HepG2 (cell line): ENCODE results near the gene NEUROD1. TPM values are rescaled to one million over a fixed set of nuclear protein-coding genes. Genes with fewer than 3 reads are reported as not detected.

ENCODE experiments used
- ATAC-seq: fragments of 200-7000 bp; cut with Tn5 transposase; 3 replicates; pipeline ENCODE4 v1.9.1; 2020; ENCODE audit warnings: mild to moderate bottlenecking, moderate library complexity
- BruUV-seq: library from RNA; stranded (reverse); fragments of 400-500 nt; replicated peaks from 2 replicates; lab custom pipeline; 2021; lab: Mats Ljungman, UMichigan
- CTCF ChIA-PET: fragments of 300-600 bp; formaldehyde crosslinking; extraction: SDS; loops from one replicate; lab custom pipeline; 2021; ENCODE audit warnings: low total read pairs, inconsistent platforms, low intra/inter-chr PET ratio; lab: Yijun Ruan, JAX
- POLR2A ChIA-PET: fragments of 350-600 bp; sonication (Branson Sonifier 250); formaldehyde crosslinking; loops from one replicate; lab custom pipeline; 2020; ENCODE audit warnings: antibody characterized with exemption, inconsistent platforms; lab: Yijun Ruan, JAX
- DNase-seq: peaks from one replicate; pipeline ENCODE4 v3.0.0-alpha.2; 2015; ENCODE audit warnings: low spot score
- FAIRE-seq: peaks from 3 replicates; lab custom pipeline; 2011; peaks lifted over from hg19 to GRCh38; lab: Jason Lieb, UNC
- H2AFZ ChIP-seq: one replicate; pipeline ENCODE4 v1.6.1; 2011; ENCODE audit warnings: low read length, inconsistent platforms
- H3K27ac ChIP-seq: fragments of 300-600 bp; 3 replicates; pipeline ENCODE4 v1.8.0; 2011; ENCODE audit warnings: mixed run types, mild to moderate bottlenecking, mixed read lengths, low read length, inconsistent platforms; ENCODE audit not compliant: insufficient read depth; ENCODE audit errors: extremely low read length
- H3K27me3 ChIP-seq, 2 experiments: fragments of 200-600 bp in 1 of 2; 2 replicates in 1 of 2; 3 replicates in 1 of 2; pipeline versions ENCODE4 v1.6.0 to v1.8.0; 2011; ENCODE audit warnings: low read length in 2 of 2, mild to moderate bottlenecking in 2 of 2, moderate library complexity in 2 of 2, inconsistent platforms in 1 of 2; ENCODE audit not compliant: insufficient read depth in 2 of 2, control insufficient read depth in 1 of 2
- H3K36me3 ChIP-seq, 2 experiments: fragments of 200-600 bp in 1 of 2; replicated peaks in 1 of 2; 2 replicates in 1 of 2; 3 replicates in 1 of 2; pipeline versions ENCODE4 v1.5.1 to v1.8.0; 2011; ENCODE audit warnings: low read length in 2 of 2, inconsistent platforms in 1 of 2; ENCODE audit not compliant: insufficient read depth in 2 of 2, control insufficient read depth in 1 of 2
- H3K4me1 ChIP-seq: 2 replicates; pipeline ENCODE4 v1.5.1; 2012; ENCODE audit warnings: low read length, inconsistent platforms; ENCODE audit not compliant: insufficient read depth
- H3K4me2 ChIP-seq: 2 replicates; pipeline ENCODE4 v1.6.0; 2011; ENCODE audit warnings: low read depth, low read length, inconsistent platforms
- H3K4me3 ChIP-seq, 3 experiments: fragments of 200-600 bp in 1 of 3; sonication (generic), shearing (Covaris generic) in 1 of 3; replicated peaks in 1 of 3; 2 replicates each; pipeline ENCODE4 v1.5.1; 2011 to 2016; ENCODE audit warnings: low read length in 3 of 3, inconsistent platforms in 2 of 3, low read depth in 2 of 3, mild to moderate bottlenecking in 2 of 3, control low read depth in 1 of 3, mixed read lengths in 1 of 3; ENCODE audit not compliant: insufficient read depth in 1 of 3
- H3K79me2 ChIP-seq: one replicate; pipeline ENCODE4 v1.6.1; 2011; ENCODE audit warnings: low read length, inconsistent platforms; ENCODE audit not compliant: insufficient read depth
- H3K9ac ChIP-seq: 2 replicates; pipeline ENCODE4 v1.6.0; 2011; ENCODE audit warnings: mild to moderate bottlenecking, low read depth, low read length, inconsistent platforms; ENCODE audit not compliant: insufficient read depth
- H3K9me3 ChIP-seq: 2 replicates; pipeline ENCODE4 v1.5.1; 2012; ENCODE audit warnings: mild to moderate bottlenecking, low read length
- H4K20me1 ChIP-seq: 2 replicates; pipeline ENCODE4 v1.6.0; 2011; ENCODE audit warnings: inconsistent platforms, mild to moderate bottlenecking, low read length, moderate library complexity; ENCODE audit not compliant: insufficient read depth
- ARID2 ChIP-seq: sonication (generic); formaldehyde crosslinking; IDR thresholded peaks from 2 replicates; pipeline ENCODE4 v1.8.1; 2022; ENCODE audit warnings: mild to moderate bottlenecking, missing genetic modification reagents, borderline replicate concordance
- ARNTL ChIP-seq: sonication (generic); formaldehyde crosslinking; IDR thresholded peaks from 2 replicates; pipeline ENCODE4 v1.4.0; 2020; ENCODE audit warnings: mild to moderate bottlenecking, missing genetic modification reagents
- CCAR2 ChIP-seq: fragments of 200-400 bp; formaldehyde crosslinking; optimal IDR thresholded peaks from 2 replicates; pipeline ENCODE3; 2018; ENCODE audit warnings: low read depth, mild to moderate bottlenecking, low read length, moderate library complexity
- HDAC1 ChIP-seq: sonication (generic); formaldehyde crosslinking; IDR thresholded peaks from 2 replicates; pipeline ENCODE4 v1.5.1; 2020; ENCODE audit warnings: mild to moderate bottlenecking, missing genetic modification reagents
- NFYB ChIP-seq: sonication (generic); formaldehyde crosslinking; IDR thresholded peaks from 2 replicates; pipeline ENCODE4 v1.4.0; 2020; ENCODE audit warnings: missing genetic modification reagents
- PAWR ChIP-seq: sonication (generic); formaldehyde crosslinking; IDR thresholded peaks from 2 replicates; pipeline ENCODE4 v1.4.0; 2020; ENCODE audit warnings: missing genetic modification reagents, mild to moderate bottlenecking, borderline replicate concordance
- ZNF564 ChIP-seq: sonication (generic); formaldehyde crosslinking; IDR thresholded peaks from 2 replicates; pipeline ENCODE4 v1.8.1; 2023; ENCODE audit warnings: mild to moderate bottlenecking, missing genetic modification reagents
- ZNF605 ChIP-seq: sonication (generic); formaldehyde crosslinking; IDR thresholded peaks from 2 replicates; pipeline ENCODE4 v1.8.0; 2022; ENCODE audit warnings: mild to moderate bottlenecking, missing genetic modification reagents
- ZSCAN29 ChIP-seq: sonication (generic); formaldehyde crosslinking; conservative IDR thresholded peaks from 2 replicates; pipeline ENCODE4 v1.4.0; 2020; ENCODE audit warnings: mild to moderate bottlenecking, missing genetic modification reagents
- WGBS: methylation state at CpG from one replicate; pipeline ENCODE4 v1.1.6; 2017; ENCODE audit warnings: low lambda C conversion rate; 5-methylcytosine and 5-hydroxymethylcytosine counted together
- in situ Hi-C: cut with HindIII; loops from 2 replicates; pipeline ENCODE4 v1.10.0; 2017; ENCODE audit warnings: low pct_unique_long_range_greater_than_20kb; ENCODE audit not compliant: extremely low pct_ligation_motif_present
- intact Hi-C: fragments of 100-400 bp; cut with micrococcal nuclease; formaldehyde crosslinking; loops from one replicate; pipeline ENCODE4 v1.10.0; 2022; ENCODE audit not compliant: unreplicated experiment
- polyA plus RNA-seq, 8 experiments: library from polyadenylated mRNA; depleted of rRNA in 3 of 8; stranded (reverse) in 7 of 8; unstranded in 1 of 8; fragments of >200 nt; fragmentation: Illumina TruSeq in 4 of 8; extraction: Trizol in 4 of 8; gene quantifications; 2 replicates each; pipeline versions ENCODE4 v1.2.1 to v1.2.3, GENCODE V29; 2011 to 2016; ENCODE audit warnings: low read depth in 4 of 8, missing spikeins in 1 of 8, mixed read lengths in 1 of 8; ENCODE audit not compliant: insufficient read depth in 1 of 8
- total RNA-seq, 5 experiments: library from RNA; depleted of rRNA; stranded (reverse); fragments of >200 nt; fragmentation: Illumina TruSeq; extraction: Trizol; gene quantifications; 2 replicates each; pipeline ENCODE4 v1.2.3, GENCODE V29; 2016; ENCODE audit warnings: low read depth in 1 of 5
- TF ChIP-seq, protein P1 (sequence below): sonication (generic); formaldehyde crosslinking; IDR thresholded peaks from 2 replicates; pipeline ENCODE4 v1.9.0; 2021; ENCODE audit warnings: missing genetic modification reagents, borderline replicate concordance
- TF ChIP-seq, protein P2 (sequence below): sonication (generic); formaldehyde crosslinking; IDR thresholded peaks from 2 replicates; pipeline ENCODE4 v1.8.0; 2022; ENCODE audit warnings: missing genetic modification reagents, mild to moderate bottlenecking, borderline replicate concordance
- TF ChIP-seq, protein P3 (sequence below): sonication (generic); formaldehyde crosslinking; IDR thresholded peaks from 2 replicates; pipeline ENCODE4; 2020; ENCODE audit warnings: missing genetic modification reagents, mild to moderate bottlenecking, borderline replicate concordance
- TF ChIP-seq, protein P4 (sequence below): sonication (generic); IDR thresholded peaks from 2 replicates; pipeline ENCODE4 v1.6.1; 2016; ENCODE audit warnings: low read depth, borderline replicate concordance

The NEUROD1 gene
- total and polyA plus RNA-seq, 2 of the 13 experiments (the other 11 are each of a cell fraction or from before 2014, with no cell fraction given): not detected

DNA sequence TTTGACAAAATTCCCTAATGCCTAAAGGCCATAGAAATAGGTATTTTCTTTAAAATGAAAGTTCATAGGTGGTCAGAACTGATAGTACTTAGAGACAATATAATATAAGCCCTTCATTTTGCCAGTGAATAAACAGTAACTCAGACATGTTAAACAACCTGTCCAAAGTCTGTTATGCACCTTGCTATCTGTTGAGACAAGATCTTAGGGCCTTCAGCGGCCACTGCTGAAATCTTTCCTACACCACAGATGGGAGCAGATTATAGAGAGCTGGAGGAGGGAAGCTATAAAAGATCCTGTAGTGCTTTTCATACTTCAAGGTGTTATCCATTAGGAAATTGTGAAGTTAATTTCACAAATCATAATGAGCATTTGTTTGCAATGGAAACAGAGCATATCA, 37.2 kb downstream of the NEUROD1 start (continued):
- TF ChIP-seq, protein P1, sequence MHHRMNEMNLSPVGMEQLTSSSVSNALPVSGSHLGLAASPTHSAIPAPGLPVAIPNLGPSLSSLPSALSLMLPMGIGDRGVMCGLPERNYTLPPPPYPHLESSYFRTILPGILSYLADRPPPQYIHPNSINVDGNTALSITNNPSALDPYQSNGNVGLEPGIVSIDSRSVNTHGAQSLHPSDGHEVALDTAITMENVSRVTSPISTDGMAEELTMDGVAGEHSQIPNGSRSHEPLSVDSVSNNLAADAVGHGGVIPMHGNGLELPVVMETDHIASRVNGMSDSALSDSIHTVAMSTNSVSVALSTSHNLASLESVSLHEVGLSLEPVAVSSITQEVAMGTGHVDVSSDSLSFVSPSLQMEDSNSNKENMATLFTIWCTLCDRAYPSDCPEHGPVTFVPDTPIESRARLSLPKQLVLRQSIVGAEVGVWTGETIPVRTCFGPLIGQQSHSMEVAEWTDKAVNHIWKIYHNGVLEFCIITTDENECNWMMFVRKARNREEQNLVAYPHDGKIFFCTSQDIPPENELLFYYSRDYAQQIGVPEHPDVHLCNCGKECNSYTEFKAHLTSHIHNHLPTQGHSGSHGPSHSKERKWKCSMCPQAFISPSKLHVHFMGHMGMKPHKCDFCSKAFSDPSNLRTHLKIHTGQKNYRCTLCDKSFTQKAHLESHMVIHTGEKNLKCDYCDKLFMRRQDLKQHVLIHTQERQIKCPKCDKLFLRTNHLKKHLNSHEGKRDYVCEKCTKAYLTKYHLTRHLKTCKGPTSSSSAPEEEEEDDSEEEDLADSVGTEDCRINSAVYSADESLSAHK (CRISPR knock-in tag): no peak
- TF ChIP-seq, protein P2, sequence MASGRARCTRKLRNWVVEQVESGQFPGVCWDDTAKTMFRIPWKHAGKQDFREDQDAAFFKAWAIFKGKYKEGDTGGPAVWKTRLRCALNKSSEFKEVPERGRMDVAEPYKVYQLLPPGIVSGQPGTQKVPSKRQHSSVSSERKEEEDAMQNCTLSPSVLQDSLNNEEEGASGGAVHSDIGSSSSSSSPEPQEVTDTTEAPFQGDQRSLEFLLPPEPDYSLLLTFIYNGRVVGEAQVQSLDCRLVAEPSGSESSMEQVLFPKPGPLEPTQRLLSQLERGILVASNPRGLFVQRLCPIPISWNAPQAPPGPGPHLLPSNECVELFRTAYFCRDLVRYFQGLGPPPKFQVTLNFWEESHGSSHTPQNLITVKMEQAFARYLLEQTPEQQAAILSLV: no peak
- TF ChIP-seq CCAR2: no peak
- TF ChIP-seq, protein P3, sequence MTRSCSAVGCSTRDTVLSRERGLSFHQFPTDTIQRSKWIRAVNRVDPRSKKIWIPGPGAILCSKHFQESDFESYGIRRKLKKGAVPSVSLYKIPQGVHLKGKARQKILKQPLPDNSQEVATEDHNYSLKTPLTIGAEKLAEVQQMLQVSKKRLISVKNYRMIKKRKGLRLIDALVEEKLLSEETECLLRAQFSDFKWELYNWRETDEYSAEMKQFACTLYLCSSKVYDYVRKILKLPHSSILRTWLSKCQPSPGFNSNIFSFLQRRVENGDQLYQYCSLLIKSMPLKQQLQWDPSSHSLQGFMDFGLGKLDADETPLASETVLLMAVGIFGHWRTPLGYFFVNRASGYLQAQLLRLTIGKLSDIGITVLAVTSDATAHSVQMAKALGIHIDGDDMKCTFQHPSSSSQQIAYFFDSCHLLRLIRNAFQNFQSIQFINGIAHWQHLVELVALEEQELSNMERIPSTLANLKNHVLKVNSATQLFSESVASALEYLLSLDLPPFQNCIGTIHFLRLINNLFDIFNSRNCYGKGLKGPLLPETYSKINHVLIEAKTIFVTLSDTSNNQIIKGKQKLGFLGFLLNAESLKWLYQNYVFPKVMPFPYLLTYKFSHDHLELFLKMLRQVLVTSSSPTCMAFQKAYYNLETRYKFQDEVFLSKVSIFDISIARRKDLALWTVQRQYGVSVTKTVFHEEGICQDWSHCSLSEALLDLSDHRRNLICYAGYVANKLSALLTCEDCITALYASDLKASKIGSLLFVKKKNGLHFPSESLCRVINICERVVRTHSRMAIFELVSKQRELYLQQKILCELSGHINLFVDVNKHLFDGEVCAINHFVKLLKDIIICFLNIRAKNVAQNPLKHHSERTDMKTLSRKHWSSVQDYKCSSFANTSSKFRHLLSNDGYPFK (CRISPR knock-in tag): no peak
- TF ChIP-seq, all 625 proteins: peak for 0

DNA sequence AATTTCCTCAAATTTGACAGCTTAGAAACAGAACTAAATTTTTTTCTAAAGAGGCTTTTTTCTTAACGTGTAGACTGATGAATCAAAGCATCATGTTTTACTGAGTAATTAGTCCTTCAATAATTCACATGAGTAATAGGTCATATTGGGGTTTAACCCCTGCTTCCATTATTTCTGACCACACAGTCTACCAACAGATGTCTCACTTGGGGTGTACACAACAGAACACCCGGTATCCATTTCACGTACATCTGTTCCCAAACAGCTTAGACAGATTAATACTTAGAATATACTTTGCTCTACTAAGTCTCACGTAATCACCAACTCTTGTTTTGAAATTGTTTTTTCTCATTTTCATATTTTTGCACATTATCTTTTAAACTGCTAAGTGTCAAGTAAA, 38.2 kb downstream of the NEUROD1 start:
- ATAC-seq (no peak), FAIRE-seq (no peak), DNase-seq (no peak)
- in situ Hi-C loops (no loop called here), intact Hi-C loops (no loop called here)
- CTCF ChIA-PET: no interaction called here
- Histone ChIP-seq H3K9ac (no peak overlapping the region), H3K4me2 (no peak overlapping the region), H3K9me3 (no peaks in the 10 kb centered on the region), H3K4me3 (no peak overlapping the region), H2AFZ (no peak overlapping the region), H4K20me1 (no peaks in the 10 kb centered on the region), H3K36me3 (no peaks in the 10 kb centered on the region), H3K27ac (no peak overlapping the region), H3K4me1 (no peaks in the 10 kb centered on the region), H3K79me2 (no peaks in the 10 kb centered on the region), H3K27me3 (no peaks in the 10 kb centered on the region)
- no TSS peak for BruUV-seq
- POLR2A ChIA-PET: no interaction called here
- WGBS: 7% methylated on average over 4 of the region's 4 CpGs
- TF ChIP-seq ZNF605 (CRISPR knock-in tag): no peak
- TF ChIP-seq ARID2 (CRISPR knock-in tag): no peak
- TF ChIP-seq ARNTL (CRISPR knock-in tag): no peak
- TF ChIP-seq ZSCAN29 (CRISPR knock-in tag): no peak
- no peak for TF ChIP-seq NFYB
- no peak for TF ChIP-seq ZNF564
- TF ChIP-seq PAWR (CRISPR knock-in tag): no peak
- no peak for TF ChIP-seq HDAC1
- TF ChIP-seq, protein P4, sequence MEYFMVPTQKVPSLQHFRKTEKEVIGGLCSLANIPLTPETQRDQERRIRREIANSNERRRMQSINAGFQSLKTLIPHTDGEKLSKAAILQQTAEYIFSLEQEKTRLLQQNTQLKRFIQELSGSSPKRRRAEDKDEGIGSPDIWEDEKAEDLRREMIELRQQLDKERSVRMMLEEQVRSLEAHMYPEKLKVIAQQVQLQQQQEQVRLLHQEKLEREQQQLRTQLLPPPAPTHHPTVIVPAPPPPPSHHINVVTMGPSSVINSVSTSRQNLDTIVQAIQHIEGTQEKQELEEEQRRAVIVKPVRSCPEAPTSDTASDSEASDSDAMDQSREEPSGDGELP: no peak
